A549 (cell line): ENCODE results near the gene SETD2. TPM values are rescaled to one million over a fixed set of nuclear protein-coding genes. Genes with fewer than 3 reads are reported as not detected.
A peak's percentile ranks its signal among the peaks of the same experiment; 100 is the strongest.

ENCODE experiments used
- ATAC-seq, 2 experiments: fragments of 200-7000 bp in 1 of 2; fragments of >200 bp in 1 of 2; cut with Nextera tagmentation in 1 of 2; cut with Tn5 transposase in 1 of 2; 3 replicates each; pipeline versions ENCODE4 v1.8.0 to v1.9.1; 2018 to 2020; ENCODE audit warnings: mild to moderate bottlenecking in 1 of 2, moderate library complexity in 1 of 2
- CTCF ChIA-PET: fragments of 300-600 bp; sonication (Branson Sonifier 250); formaldehyde crosslinking; extraction: SDS; loops from one replicate; lab custom pipeline; 2021; ENCODE audit warnings: antibody characterized with exemption, inconsistent platforms; lab: Yijun Ruan, JAX
- POLR2A ChIA-PET: fragments of 350-600 bp; formaldehyde crosslinking; extraction: SDS; loops from one replicate; lab custom pipeline; 2021; ENCODE audit warnings: antibody characterized with exemption, inconsistent platforms; lab: Yijun Ruan, JAX
- DNase-seq, 2 experiments: peaks; one replicate each; pipeline versions ENCODE4 v3.0.0 to v3.0.0-alpha.2; 2011 to 2016; ENCODE audit warnings: low read depth in 1 of 2, low spot score in 1 of 2
- FAIRE-seq: peaks from 2 replicates; lab custom pipeline; 2011; peaks lifted over from hg19 to GRCh38; lab: Jason Lieb, UNC
- H3K27ac ChIP-seq, 2 experiments: fragments of >200 bp; sonication (Bioruptor Twin); formaldehyde crosslinking; 3 replicates each; pipeline ENCODE4 v1.5.1; 2016 to 2017
- H3K4me1 ChIP-seq: fragments of >200 bp; sonication (Bioruptor Twin); formaldehyde crosslinking; 3 replicates; pipeline ENCODE4 v1.6.1; 2016
- H3K4me2 ChIP-seq: fragments of >200 bp; sonication (Bioruptor Twin); formaldehyde crosslinking; 3 replicates; pipeline ENCODE4 v1.6.1; 2016
- H3K4me3 ChIP-seq: fragments of >200 bp; sonication (Bioruptor Twin); formaldehyde crosslinking; 3 replicates; pipeline ENCODE4 v1.5.1; 2016
- H3K9me3 ChIP-seq: fragments of >200 bp; sonication (Bioruptor Twin); formaldehyde crosslinking; 3 replicates; pipeline ENCODE4 v1.6.1; 2016
- CBX8 ChIP-seq: fragments of 200-600 bp; sonication (generic); IDR thresholded peaks from 2 replicates; pipeline ENCODE4 v1.6.1; 2016
- CEBPB ChIP-seq, 2 experiments: fragments of >200 bp in 1 of 2; sonication (Bioruptor Twin) in 1 of 2; formaldehyde crosslinking in 1 of 2; IDR thresholded peaks; 2 replicates each; pipeline ENCODE4 v1.6.1; 2012 to 2016
- EHMT2 ChIP-seq: fragments of 200-600 bp; sonication (generic); IDR thresholded peaks from 2 replicates; pipeline ENCODE4 v1.6.1; 2016; ENCODE audit warnings: antibody characterized with exemption, low read depth, mild to moderate bottlenecking, moderate library complexity
- EP300 ChIP-seq, 2 experiments: fragments of >200 bp; sonication (Bioruptor Twin); formaldehyde crosslinking; IDR thresholded peaks; 2 replicates in 1 of 2; 3 replicates in 1 of 2; pipeline ENCODE4 v1.6.1; 2016 to 2017
- ESRRA ChIP-seq: fragments of 150-350 bp; IDR thresholded peaks from 2 replicates; pipeline ENCODE4 v1.6.1; 2014; ENCODE audit warnings: mild to moderate bottlenecking, low read length, borderline replicate concordance
- FOSB ChIP-seq: fragments of 250-450 bp; sonication (Bioruptor Pico); IDR thresholded peaks from 2 replicates; pipeline ENCODE4 v1.5.0; 2020; ENCODE audit warnings: mild to moderate bottlenecking, moderate library complexity
- FOXS1 ChIP-seq: fragments of 250-450 bp; sonication (Bioruptor Pico); IDR thresholded peaks from 2 replicates; pipeline ENCODE4 v1.5.0; 2020; ENCODE audit warnings: mild to moderate bottlenecking, moderate library complexity
- HOXA7 ChIP-seq: fragments of 250-450 bp; sonication (Bioruptor Pico); IDR thresholded peaks from 2 replicates; pipeline ENCODE4 v1.5.0; 2020; ENCODE audit warnings: mild to moderate bottlenecking, moderate library complexity
- HOXB13 ChIP-seq: fragments of 250-450 bp; sonication (Bioruptor Pico); IDR thresholded peaks from 2 replicates; pipeline ENCODE4 v1.5.0; 2020; ENCODE audit warnings: low read depth, mild to moderate bottlenecking, moderate library complexity
- HOXB5 ChIP-seq: fragments of 250-450 bp; sonication (Bioruptor Pico); IDR thresholded peaks from 2 replicates; pipeline ENCODE4 v1.5.0; 2020; ENCODE audit warnings: mild to moderate bottlenecking, moderate library complexity
- JUN ChIP-seq, 2 experiments: fragments of >200 bp; sonication (Bioruptor Twin); formaldehyde crosslinking; IDR thresholded peaks; 2 replicates in 1 of 2; 3 replicates in 1 of 2; pipeline ENCODE4 v1.6.1; 2016 to 2017
- JUNB ChIP-seq: fragments of >200 bp; sonication (Bioruptor Twin); formaldehyde crosslinking; IDR thresholded peaks from 2 replicates; pipeline ENCODE4 v1.6.1; 2016
- MYC ChIP-seq: IDR thresholded peaks from 2 replicates; pipeline ENCODE4 v1.6.1; 2012; ENCODE audit warnings: mild to moderate bottlenecking, inconsistent platforms, low read length, improper control_type of control experiment, borderline replicate concordance
- NR3C1 ChIP-seq: fragments of >200 bp; sonication (Bioruptor Twin); formaldehyde crosslinking; IDR thresholded peaks from 3 replicates; pipeline ENCODE4 v1.6.1; 2017
- PHF8 ChIP-seq: fragments of 200-600 bp; sonication (generic); IDR thresholded peaks from 2 replicates; pipeline ENCODE4 v1.6.1; 2016; ENCODE audit warnings: low read depth, mild to moderate bottlenecking, antibody characterized with exemption, moderate library complexity, borderline replicate concordance
- RAD21 ChIP-seq, 2 experiments: fragments of >200 bp in 1 of 2; sonication (Bioruptor Twin) in 1 of 2; formaldehyde crosslinking in 1 of 2; IDR thresholded peaks in 1 of 2; conservative IDR thresholded peaks in 1 of 2; 2 replicates in 1 of 2; 3 replicates in 1 of 2; pipeline ENCODE4 v1.6.1; 2012 to 2018; ENCODE audit warnings: inconsistent platforms in 1 of 2
- RFX5 ChIP-seq: fragments of 450-650 bp; IDR thresholded peaks from 2 replicates; pipeline ENCODE4 v1.7.1; 2014; ENCODE audit warnings: antibody characterized with exemption, mild to moderate bottlenecking, moderate library complexity
- RNF2 ChIP-seq: fragments of 200-600 bp; sonication (generic); IDR thresholded peaks from 2 replicates; pipeline ENCODE4 v1.6.1; 2016; ENCODE audit warnings: low read depth, mild to moderate bottlenecking, antibody characterized with exemption, moderate library complexity, borderline replicate concordance
- TFCP2L1 ChIP-seq: fragments of 250-450 bp; sonication (Bioruptor Pico); IDR thresholded peaks from 2 replicates; pipeline ENCODE4 v1.5.0; 2021; ENCODE audit warnings: mild to moderate bottlenecking
- WGBS: methylation state at CpG from one replicate; pipeline ENCODE4 v1.1.6; 2017; ENCODE audit errors: missing lambda C conversion rate; 5-methylcytosine and 5-hydroxymethylcytosine counted together
- polyA plus RNA-seq, 4 experiments: library from polyadenylated mRNA; depleted of rRNA in 3 of 4; stranded (reverse); fragments of >200 nt; fragmentation: RNase III in 1 of 4; extraction: RNeasy Plus Mini Kit Qiagen cat#74134 plus additional on column Dnase treatment in 1 of 4; gene quantifications; 2 replicates in 3 of 4; 3 replicates in 1 of 4; pipeline ENCODE4 v1.2.3, GENCODE V29; 2011 to 2017
- TF ChIP-seq, protein P1 (sequence below): fragments of >200 bp; sonication (Bioruptor Twin); formaldehyde crosslinking; IDR thresholded peaks from 3 replicates; pipeline ENCODE4 v1.6.1; 2016
- TF ChIP-seq, protein P2 (sequence below): fragments of 250-450 bp; sonication (Bioruptor Pico); IDR thresholded peaks from 2 replicates; pipeline ENCODE4 v1.5.0; 2021; ENCODE audit warnings: mild to moderate bottlenecking, moderate library complexity, borderline replicate concordance
- TF ChIP-seq, protein P3 (sequence below): fragments of >200 bp; sonication (Bioruptor Twin); formaldehyde crosslinking; IDR thresholded peaks from 2 replicates; pipeline ENCODE4 v1.6.1; 2016
- TF ChIP-seq, protein P4 (sequence below): fragments of 150-350 bp; IDR thresholded peaks from 2 replicates; pipeline ENCODE4 v1.6.1; 2014; ENCODE audit warnings: low read depth, mild to moderate bottlenecking, low read length

SETD2 gene
- polyA plus RNA-seq, 2 of the 4 experiments (the other 2 are of a cell fraction): 16.8 to 26.1 TPM

DNA sequence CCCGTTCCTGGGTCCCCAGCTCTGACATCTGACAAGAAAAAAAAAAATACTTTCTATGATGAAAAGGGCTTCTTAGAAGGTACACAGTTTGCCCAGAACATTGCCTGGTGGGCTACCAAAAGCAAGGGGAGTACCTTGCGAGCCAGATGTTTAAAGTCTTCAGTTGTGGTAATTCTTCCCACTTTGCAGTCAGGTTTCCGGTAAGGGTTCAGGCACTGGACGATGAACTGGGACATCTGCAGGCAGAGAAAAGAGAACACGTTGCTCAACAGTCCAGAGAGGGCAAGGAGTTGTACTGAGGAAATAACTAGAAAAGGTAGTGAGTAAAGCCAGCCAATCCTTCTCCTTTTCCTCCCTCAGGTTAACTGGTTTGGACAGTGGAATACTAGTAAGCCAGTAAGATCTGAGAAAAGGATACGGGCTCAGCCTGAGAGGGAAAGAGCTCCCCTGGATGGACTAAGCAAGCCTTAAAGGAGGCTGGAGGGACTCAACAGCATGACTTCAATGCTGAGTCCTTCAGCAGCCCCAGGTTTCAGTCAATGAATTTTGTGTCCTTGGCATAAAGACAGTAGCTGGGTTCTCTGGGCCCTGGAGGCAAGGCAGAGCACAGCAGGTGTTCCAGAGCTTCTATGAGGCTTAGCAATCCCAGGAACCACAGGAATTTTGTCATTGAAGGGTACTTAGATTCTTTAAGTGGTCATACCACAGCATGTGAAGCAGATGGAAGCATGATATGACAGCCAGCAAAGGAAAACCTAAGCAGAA lies 146.2 kb downstream of the SETD2 start (continued):
- TF ChIP-seq, protein P1, sequence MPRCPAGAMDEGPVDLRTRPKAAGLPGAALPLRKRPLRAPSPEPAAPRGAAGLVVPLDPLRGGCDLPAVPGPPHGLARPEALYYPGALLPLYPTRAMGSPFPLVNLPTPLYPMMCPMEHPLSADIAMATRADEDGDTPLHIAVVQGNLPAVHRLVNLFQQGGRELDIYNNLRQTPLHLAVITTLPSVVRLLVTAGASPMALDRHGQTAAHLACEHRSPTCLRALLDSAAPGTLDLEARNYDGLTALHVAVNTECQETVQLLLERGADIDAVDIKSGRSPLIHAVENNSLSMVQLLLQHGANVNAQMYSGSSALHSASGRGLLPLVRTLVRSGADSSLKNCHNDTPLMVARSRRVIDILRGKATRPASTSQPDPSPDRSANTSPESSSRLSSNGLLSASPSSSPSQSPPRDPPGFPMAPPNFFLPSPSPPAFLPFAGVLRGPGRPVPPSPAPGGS: no peak

DNA sequence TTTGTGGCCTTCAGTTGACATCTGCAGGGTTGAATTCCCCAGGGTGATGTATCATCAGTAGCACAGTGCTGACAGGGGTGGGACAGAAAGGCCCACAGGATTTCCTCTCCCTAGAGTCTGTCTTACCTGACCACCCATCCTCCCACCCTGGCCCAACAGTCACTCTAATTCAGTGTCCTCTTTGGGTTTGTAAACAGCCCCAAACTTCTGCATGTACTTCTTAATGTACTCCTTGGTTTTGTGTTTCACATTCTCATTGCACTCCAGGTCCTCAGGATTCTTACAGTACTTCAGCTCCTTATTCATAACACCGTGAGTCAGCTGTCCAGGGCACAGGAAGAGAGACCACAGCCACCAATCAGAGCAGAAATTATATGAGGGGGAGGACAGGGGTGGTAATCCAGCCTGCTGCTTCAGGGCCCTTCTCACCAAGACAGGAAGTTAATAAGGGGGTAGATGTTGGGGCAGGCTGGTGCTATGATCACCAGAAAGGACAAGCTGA lies 146.9 kb downstream of the SETD2 start:
- TF ChIP-seq NR3C1 (no peak), PHF8 (no peak), RNF2 (no peak), FOSB (CRISPR knock-in tag) (no peak), JUNB (no peak), EP300 (IDR thresholded peaks at IDR 0.05) (no peak), HOXB13 (CRISPR knock-in tag) (no peak), ESRRA (no peak), HOXA7 (CRISPR knock-in tag) (no peak), RFX5 (no peak), EHMT2 (no peak), JUN (IDR thresholded peaks at IDR 0.05) (no peak), RAD21 (conservative IDR thresholded peaks at IDR 0.05 in 1 of 2, IDR thresholded peaks at IDR 0.05 in 1 of 2) (no peak), TFCP2L1 (CRISPR knock-in tag) (no peak)
- TF ChIP-seq, protein P2, sequence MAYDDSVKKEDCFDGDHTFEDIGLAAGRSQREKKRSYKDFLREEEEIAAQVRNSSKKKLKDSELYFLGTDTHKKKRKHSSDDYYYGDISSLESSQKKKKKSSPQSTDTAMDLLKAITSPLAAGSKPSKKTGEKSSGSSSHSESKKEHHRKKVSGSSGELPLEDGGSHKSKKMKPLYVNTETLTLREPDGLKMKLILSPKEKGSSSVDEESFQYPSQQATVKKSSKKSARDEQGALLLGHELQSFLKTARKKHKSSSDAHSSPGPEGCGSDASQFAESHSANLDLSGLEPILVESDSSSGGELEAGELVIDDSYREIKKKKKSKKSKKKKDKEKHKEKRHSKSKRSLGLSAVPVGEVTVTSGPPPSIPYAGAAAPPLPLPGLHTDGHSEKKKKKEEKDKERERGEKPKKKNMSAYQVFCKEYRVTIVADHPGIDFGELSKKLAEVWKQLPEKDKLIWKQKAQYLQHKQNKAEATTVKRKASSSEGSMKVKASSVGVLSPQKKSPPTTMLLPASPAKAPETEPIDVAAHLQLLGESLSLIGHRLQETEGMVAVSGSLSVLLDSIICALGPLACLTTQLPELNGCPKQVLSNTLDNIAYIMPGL (CRISPR knock-in tag): no peak
- TF ChIP-seq, all 56 proteins: peak for 0
- WGBS: 75% methylated on average over 1 of the region's 1 CpG
- no peak overlapping the region for H3K4me3 ChIP-seq
- ATAC-seq: peak in 1 of 2 experiments; percentile 14; a peak in 1 of 6 replicates
- no peak overlapping the region for H3K4me2 ChIP-seq
- no peak for DNase-seq
- H3K9me3 ChIP-seq: no peaks in the 10 kb centered on the region
- FAIRE-seq: no peak
- H3K4me1 ChIP-seq: no peaks in the 10 kb centered on the region
- no peak overlapping the region for H3K27ac ChIP-seq
- ChIA-PET POLR2A (interaction anchor here (0.6 kb wide), 1 partner anchor 40 kb away, joined by 6 read pairs; no protein-coding TSS in a partner anchor), CTCF (interaction anchor here (1.8 kb wide), 1 partner anchor 19 kb away, joined by 4 read pairs; no protein-coding TSS in a partner anchor)

DNA sequence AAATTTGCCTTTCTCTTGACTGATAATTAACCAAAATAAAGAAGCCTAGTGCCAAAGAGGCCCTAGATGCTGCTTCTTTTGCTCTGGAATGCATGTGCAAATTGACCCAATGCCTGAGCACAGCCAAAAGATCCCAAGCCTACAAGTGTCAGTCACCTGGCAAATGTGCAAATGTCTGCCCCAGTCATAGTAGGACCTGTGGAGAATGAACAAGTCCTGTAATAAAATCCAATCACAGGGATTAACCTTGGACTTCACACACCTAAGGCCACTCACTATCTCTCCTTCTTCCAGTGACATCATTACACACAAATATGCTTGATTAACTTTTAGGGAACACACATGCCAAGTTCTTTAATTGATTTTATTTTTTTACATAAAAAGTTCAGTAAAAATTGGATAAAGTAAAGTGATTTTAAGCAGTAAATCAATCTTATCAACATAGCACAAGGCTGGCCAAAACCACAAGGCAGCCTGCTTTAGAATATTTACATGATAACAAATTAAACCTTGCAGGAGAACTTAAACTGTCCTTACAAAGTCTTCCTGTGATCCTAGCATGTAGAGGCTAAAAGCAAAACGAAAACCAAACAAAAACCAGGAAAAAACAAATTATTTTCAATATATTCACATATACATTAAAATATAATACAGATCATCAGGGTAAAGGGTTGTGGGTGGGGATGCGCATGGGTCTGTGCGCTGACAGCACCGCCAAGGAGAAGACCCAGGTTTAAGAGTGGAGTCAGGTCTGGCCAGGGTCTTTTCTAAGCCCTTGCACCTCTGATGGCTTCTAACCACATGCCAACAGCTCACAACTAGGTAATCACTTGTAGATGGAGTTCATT lies 147.6 kb downstream of the SETD2 start:
- no peaks in the 10 kb centered on the region for H3K9me3 ChIP-seq
- H3K4me3 ChIP-seq: no peak overlapping the region
- FAIRE-seq (no peak), DNase-seq (no peak), ATAC-seq (no peak)
- no peak overlapping the region for H3K4me2 ChIP-seq
- ChIA-PET POLR2A (no interaction called here), CTCF (interaction anchor here (1.8 kb wide), 1 partner anchor 18 kb away, joined by 4 read pairs; no protein-coding TSS in a partner anchor)
- no peak overlapping the region for H3K27ac ChIP-seq
- no peaks in the 10 kb centered on the region for H3K4me1 ChIP-seq
- WGBS: 88% methylated on average over 4 of the region's 4 CpGs
- TF ChIP-seq TFCP2L1 (CRISPR knock-in tag) (no peak), CBX8 (no peak), NR3C1 (no peak), FOXS1 (no peak), CEBPB (IDR thresholded peaks at IDR 0.05) (no peak), MYC (no peak), HOXB5 (CRISPR knock-in tag) (no peak)
- TF ChIP-seq, protein P3, sequence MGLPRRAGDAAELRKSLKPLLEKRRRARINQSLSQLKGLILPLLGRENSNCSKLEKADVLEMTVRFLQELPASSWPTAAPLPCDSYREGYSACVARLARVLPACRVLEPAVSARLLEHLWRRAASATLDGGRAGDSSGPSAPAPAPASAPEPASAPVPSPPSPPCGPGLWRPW: no peak
- TF ChIP-seq, protein P4, sequence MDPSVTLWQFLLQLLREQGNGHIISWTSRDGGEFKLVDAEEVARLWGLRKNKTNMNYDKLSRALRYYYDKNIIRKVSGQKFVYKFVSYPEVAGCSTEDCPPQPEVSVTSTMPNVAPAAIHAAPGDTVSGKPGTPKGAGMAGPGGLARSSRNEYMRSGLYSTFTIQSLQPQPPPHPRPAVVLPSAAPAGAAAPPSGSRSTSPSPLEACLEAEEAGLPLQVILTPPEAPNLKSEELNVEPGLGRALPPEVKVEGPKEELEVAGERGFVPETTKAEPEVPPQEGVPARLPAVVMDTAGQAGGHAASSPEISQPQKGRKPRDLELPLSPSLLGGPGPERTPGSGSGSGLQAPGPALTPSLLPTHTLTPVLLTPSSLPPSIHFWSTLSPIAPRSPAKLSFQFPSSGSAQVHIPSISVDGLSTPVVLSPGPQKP: no peak
